Measurements from ENCODE around the gene UNC5CL.

UNC5CL gene

DNA sequence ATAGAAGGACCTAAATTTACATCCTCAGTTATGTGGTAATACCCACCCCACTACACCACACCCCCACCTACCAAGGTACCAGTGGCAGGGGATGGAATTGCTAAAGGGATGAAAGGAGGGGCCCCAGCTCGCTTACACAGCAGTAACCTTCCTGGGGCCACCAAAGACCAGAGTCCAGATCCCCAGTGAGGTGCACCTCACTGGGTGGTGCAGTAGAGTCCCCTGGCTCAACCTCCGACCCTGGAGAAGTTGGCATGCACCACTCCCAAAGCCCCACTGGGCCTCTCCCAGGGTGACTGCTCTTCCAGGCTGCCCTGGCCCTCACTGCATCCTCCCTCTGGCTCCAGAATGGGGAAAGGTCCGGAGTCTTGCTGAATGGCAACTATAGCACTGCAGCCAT, 816 bp downstream of the UNC5CL start:
- DNase-seq (ENCODE audit: low read depth) = no peak
- no peak for TF ChIP-seq CTCF (conservative IDR thresholded peaks at IDR 0.05; ENCODE audit: low read depth, low read length)
- H3K4me3 ChIP-seq (ENCODE audit: low read length) = no peak overlapping the region

- TF ChIP-seq CTCF (conservative IDR thresholded peaks at IDR 0.05; ENCODE audit: low read depth, low read length) = no peak
- DNase-seq (ENCODE audit: low read depth) = no peak
- no peak overlapping the region for H3K4me3 ChIP-seq (ENCODE audit: low read length)
Measured at GRCh38 chr6:41037107-41037900, 1.7 kb downstream of the UNC5CL start.

GRCh38 chr6:41036601-41037000, 2.4 kb downstream of the UNC5CL start:
- no peak overlapping the region for H3K4me3 ChIP-seq (ENCODE audit: low read length)
- DNase-seq (ENCODE audit: low read depth) = no peak

GRCh38 chr6:41036186-41036585, 2.8 kb downstream of the UNC5CL start:
- TF ChIP-seq CTCF (conservative IDR thresholded peaks at IDR 0.05; ENCODE audit: low read depth, low read length) = no peak
- DNase-seq (ENCODE audit: low read depth) = peak; percentile 30
- H3K4me3 ChIP-seq (ENCODE audit: low read length) = no peak overlapping the region

More at GRCh38 chr6:41036601-41037000, 2.4 kb downstream of the UNC5CL start:
- no peak for TF ChIP-seq CTCF (conservative IDR thresholded peaks at IDR 0.05; ENCODE audit: low read depth, low read length)

GRCh38 chr6:41033776-41034175, 5.2 kb downstream of the UNC5CL start:
- no peak overlapping the region for H3K4me3 ChIP-seq (ENCODE audit: low read length)
- DNase-seq (ENCODE audit: low read depth) = no peak
- TF ChIP-seq CTCF (conservative IDR thresholded peaks at IDR 0.05; ENCODE audit: low read depth, low read length) = no peak

- no peak for DNase-seq (ENCODE audit: low read depth)
- no peak overlapping the region for H3K4me3 ChIP-seq (ENCODE audit: low read length)
- TF ChIP-seq CTCF (conservative IDR thresholded peaks at IDR 0.05; ENCODE audit: low read depth, low read length) = no peak
Measured at GRCh38 chr6:41032830-41033229, 6.2 kb downstream of the UNC5CL start.

Data from retinal pigment epithelial cell (primary cell).